ENCODE data around the gene TMEM132C. TPM values are rescaled to one million over a fixed set of nuclear protein-coding genes. Genes with fewer than 3 reads are reported as not detected.

Gene TMEM132C
- total and polyA plus RNA-seq, 2 of the 8 experiments (the other 6 are each of a cell fraction or from before 2014, with no cell fraction given) = 0.23 to 0.76 TPM

- H3K4me2 ChIP-seq (ENCODE audit: insufficient read depth in 1 of 2, low read depth in 2 of 2, low read length in 2 of 2) = no peak overlapping the region
- H3K36me3 ChIP-seq (ENCODE audit: control insufficient read depth in 2 of 4, insufficient read depth in 4 of 4, low read length in 3 of 4) = no peaks in the 10 kb centered on the region
- no peak overlapping the region for H2AK5ac ChIP-seq (ENCODE audit: low read depth, low read length)
- no peaks in the 10 kb centered on the region for H4K20me1 ChIP-seq (replicated peaks in 1 of 2; ENCODE audit: control insufficient read depth in 1 of 2, insufficient read depth in 2 of 2, low read length in 2 of 2)
- H3K9me3 ChIP-seq (ENCODE audit: insufficient read depth in 2 of 2, low read depth in 1 of 2, low read length in 1 of 2) = no peaks in the 10 kb centered on the region
- no peak overlapping the region for H2BK15ac ChIP-seq (ENCODE audit: low read length)
- no peak overlapping the region for H3K27ac ChIP-seq (ENCODE audit: low read depth, low read length)
- FAIRE-seq (no peak), DNase-seq (ENCODE audit: low read depth in 1 of 2, low spot score in 2 of 2) (no peak)
- no peak overlapping the region for H3K4ac ChIP-seq (replicated peaks; ENCODE audit: insufficient read length, low read depth, low read length)
- no peak overlapping the region for H3K23ac ChIP-seq (ENCODE audit: insufficient read length)
- H3K79me2 ChIP-seq (ENCODE audit: control insufficient read depth in 1 of 2, insufficient read depth in 2 of 2, low read length in 2 of 2) = no peaks in the 10 kb centered on the region
- H3K4me1 ChIP-seq (replicated peaks in 1 of 4; ENCODE audit: control insufficient read depth in 3 of 4, insufficient read depth in 4 of 4, low read length in 3 of 4) = peaks cover 0 to 9% (median 3%) of the 10 kb centered on the region in 4 experiments; a peak in 3 of 7 replicates
- H3K56ac ChIP-seq (replicated peaks; ENCODE audit: insufficient read length, low read depth, low read length) = no peak overlapping the region
- H3K23me2 ChIP-seq (ENCODE audit: low read depth, low read length) = no peaks in the 10 kb centered on the region
- ChIA-PET CTCF (ENCODE audit: partially characterized antibody) (interaction anchor here (0.9 to 1.4 kb wide), 4 partner anchors 9 to 362 kb away, joined by 3 to 6 read pairs (median 4); no protein-coding TSS in a partner anchor), POLR2A (ENCODE audit: partially characterized antibody) (no interaction called here)
- H3K18ac ChIP-seq (ENCODE audit: extremely low read depth, low read length) = no peak overlapping the region
- no peak overlapping the region for H2AFZ ChIP-seq (ENCODE audit: low read length)
- no peak overlapping the region for H3K14ac ChIP-seq (ENCODE audit: insufficient read length)
- no peak overlapping the region for H2BK120ac ChIP-seq (replicated peaks; ENCODE audit: low read depth, low read length)
- H3K4me3 ChIP-seq (ENCODE audit: extremely low read depth in 1 of 4, insufficient read depth in 2 of 4, low read depth in 3 of 4, low read length in 4 of 4) = no peak overlapping the region
- H3K9ac ChIP-seq (replicated peaks in 1 of 4; ENCODE audit: extremely low read depth in 1 of 4, low read depth in 3 of 4, low read length in 3 of 4) = no peak overlapping the region
- no peaks in the 10 kb centered on the region for H3K79me1 ChIP-seq (ENCODE audit: low read depth, low read length)
- 94% methylated on average over 8 of the region's 8 CpGs; no CpG with 5 or more reads in 1 of the 2 experiments for WGBS, 2 experiments (ENCODE audit: extremely low coverage in 1 of 2, insufficient coverage in 1 of 2, insufficient read length in 1 of 2, insufficient replicate concordance in 2 of 2, low coverage in 1 of 2, low lambda C conversion rate in 2 of 2, missing lambda C conversion rate in 1 of 2)
- H2BK12ac ChIP-seq (ENCODE audit: low read depth, low read length) = no peak overlapping the region
- no peak overlapping the region for H4K5ac ChIP-seq (ENCODE audit: insufficient read length, low read depth, low read length)
- TF ChIP-seq CREB1 (IDR thresholded peaks at IDR 0.05) (no peak), GTF2F1 (IDR thresholded peaks at IDR 0.05; ENCODE audit: borderline replicate concordance, low read depth, low read length) (no peak), FOSL1 (IDR thresholded peaks at IDR 0.05; ENCODE audit: insufficient read depth, low read depth, low read length) (no peak), ATF3 (IDR thresholded peaks at IDR 0.05; ENCODE audit: insufficient read depth, low read depth, low read length) (no peak), SIRT6 (IDR thresholded peaks at IDR 0.05; ENCODE audit: low read length) (no peak), HDAC2 (IDR thresholded peaks at IDR 0.05; ENCODE audit: borderline replicate concordance in 1 of 2, low read depth in 2 of 2, low read length in 2 of 2) (no peak), SIX5 (IDR thresholded peaks at IDR 0.05; ENCODE audit: low read depth, low read length) (no peak), SP1 (IDR thresholded peaks at IDR 0.05; ENCODE audit: low read depth, low read length) (no peak)
- no peak overlapping the region for H4K8ac ChIP-seq (ENCODE audit: extremely low read depth, insufficient read depth, low read length)
- H2BK5ac ChIP-seq (ENCODE audit: low read depth, low read length) = no peak overlapping the region; the same call in 1 of the 2 replicates
- no peak overlapping the region for H2BK20ac ChIP-seq (ENCODE audit: low read length)
- no peaks in the 10 kb centered on the region for H3K27me3 ChIP-seq (replicated peaks in 1 of 4; ENCODE audit: control insufficient read depth in 3 of 4, extremely low read depth in 1 of 4, insufficient read depth in 3 of 4, low read length in 3 of 4)
- no peak overlapping the region for H4K91ac ChIP-seq (replicated peaks; ENCODE audit: insufficient read length, low read length)
These were observed 354.3 kb downstream of the TMEM132C start for GRCh38 chr12:128621304-128621703.
